ENCODE measurements around the gene BCAT1. TPM values are rescaled to one million over a fixed set of nuclear protein-coding genes. Genes with fewer than 3 reads are reported as not detected.

Gene BCAT1
- total and polyA plus RNA-seq, 2 of the 8 experiments (the other 6 are each of a cell fraction or from before 2014, with no cell fraction given): 19.7 to 263 TPM

DNA sequence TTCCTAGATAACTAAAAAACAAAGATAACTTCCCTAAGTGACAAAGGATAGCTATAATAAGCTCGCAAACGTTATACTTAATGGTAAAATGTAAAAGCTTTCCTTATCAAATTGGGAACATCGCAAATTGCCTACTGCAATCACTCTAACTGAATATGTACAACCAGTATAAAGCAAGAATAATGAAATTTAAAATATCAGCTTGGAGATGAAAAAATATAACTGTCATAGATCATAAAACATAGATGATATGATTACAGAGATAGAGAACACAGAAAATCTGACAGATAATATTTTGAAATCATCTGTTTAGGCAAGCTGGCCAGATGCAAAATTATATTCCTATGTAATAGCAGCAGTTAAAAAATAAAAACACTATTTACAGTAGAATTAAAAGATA is 64.0 kb downstream of the BCAT1 start:
- WGBS, 2 experiments (ENCODE audit: extremely low coverage in 1 of 2, insufficient coverage in 1 of 2, insufficient read length in 1 of 2, insufficient replicate concordance in 2 of 2, low coverage in 1 of 2, low lambda C conversion rate in 2 of 2, missing lambda C conversion rate in 1 of 2): 93% methylated on average over 3 of the region's 3 CpGs; no CpG with 5 or more reads in 1 of the 2 experiments

More for the DNA sequence above, 64.0 kb downstream of the BCAT1 start:
- FAIRE-seq: no peak
- TF ChIP-seq NRF1 (IDR thresholded peaks at IDR 0.05; ENCODE audit: low read depth, low read length) (no peak), TBP (IDR thresholded peaks at IDR 0.05; ENCODE audit: low read depth, low read length) (no peak), NANOG (IDR thresholded peaks at IDR 0.05; ENCODE audit: insufficient read depth, low read depth, low read length, poor library complexity, severe bottlenecking) (no peak), EZH2 (IDR thresholded peaks at IDR 0.05; ENCODE audit: low read depth, low read length, severe bottlenecking) (no peak), SRF (IDR thresholded peaks at IDR 0.05; ENCODE audit: low read depth, low read length) (no peak), TAF7 (optimal IDR thresholded peaks at IDR 0.05; ENCODE audit: borderline replicate concordance, low read depth, low read length) (no peak), SP1 (IDR thresholded peaks at IDR 0.05; ENCODE audit: low read depth, low read length) (no peak), PHF8 (conservative IDR thresholded peaks at IDR 0.05; ENCODE audit: low read depth, low read length) (no peak), POLR2AphosphoS5 (IDR thresholded peaks at IDR 0.05; ENCODE audit: low read depth, low read length) (no peak), KDM5A (IDR thresholded peaks at IDR 0.05; ENCODE audit: low read length) (no peak)
- TF ChIP-seq, protein P1, sequence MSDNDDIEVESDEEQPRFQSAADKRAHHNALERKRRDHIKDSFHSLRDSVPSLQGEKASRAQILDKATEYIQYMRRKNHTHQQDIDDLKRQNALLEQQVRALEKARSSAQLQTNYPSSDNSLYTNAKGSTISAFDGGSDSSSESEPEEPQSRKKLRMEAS (IDR thresholded peaks at IDR 0.05): no peak
- Histone ChIP-seq H3K14ac (ENCODE audit: insufficient read length) (no peak overlapping the region), H4K5ac (ENCODE audit: insufficient read length, low read depth, low read length) (no peak overlapping the region), H2BK12ac (ENCODE audit: low read depth, low read length) (no peak overlapping the region), H3K4me3 (ENCODE audit: extremely low read depth in 1 of 4, insufficient read depth in 2 of 4, low read depth in 3 of 4, low read length in 4 of 4) (no peak overlapping the region), H3K23me2 (ENCODE audit: low read depth, low read length) (no peaks in the 10 kb centered on the region), H3K4ac (replicated peaks; ENCODE audit: insufficient read length, low read depth, low read length) (no peak overlapping the region), H3K4me2 (ENCODE audit: insufficient read depth in 1 of 2, low read depth in 2 of 2, low read length in 2 of 2) (no peak overlapping the region), H3K4me1 (replicated peaks in 1 of 4; ENCODE audit: control insufficient read depth in 3 of 4, insufficient read depth in 4 of 4, low read length in 3 of 4) (no peaks in the 10 kb centered on the region; a peak in 1 of 7 replicates), H3K56ac (replicated peaks; ENCODE audit: insufficient read length, low read depth, low read length) (no peak overlapping the region), H3K79me2 (ENCODE audit: control insufficient read depth in 1 of 2, insufficient read depth in 2 of 2, low read length in 2 of 2) (peaks cover 0 to 31% of the 10 kb centered on the region in 2 experiments; a peak in 2 of 4 replicates), H3K18ac (ENCODE audit: extremely low read depth, low read length) (no peak overlapping the region), H3K27me3 (replicated peaks in 1 of 4; ENCODE audit: control insufficient read depth in 3 of 4, extremely low read depth in 1 of 4, insufficient read depth in 3 of 4, low read length in 3 of 4) (peaks cover 0 to 1% (median 0%) of the 10 kb centered on the region in 4 experiments; a peak in 1 of 7 replicates), H4K20me1 (replicated peaks in 1 of 2; ENCODE audit: control insufficient read depth in 1 of 2, insufficient read depth in 2 of 2, low read length in 2 of 2) (no peaks in the 10 kb centered on the region), H4K8ac (ENCODE audit: extremely low read depth, insufficient read depth, low read length) (no peak overlapping the region), H3K36me3 (ENCODE audit: control insufficient read depth in 2 of 4, insufficient read depth in 4 of 4, low read length in 3 of 4) (peaks cover 0 to 32% (median 12%) of the 10 kb centered on the region in 4 experiments; a peak in 6 of 8 replicates), H4K91ac (replicated peaks; ENCODE audit: insufficient read length, low read length) (no peak overlapping the region), H3K79me1 (ENCODE audit: low read depth, low read length) (no peaks in the 10 kb centered on the region), H2BK120ac (replicated peaks; ENCODE audit: low read depth, low read length) (no peak overlapping the region), H3K9me3 (ENCODE audit: insufficient read depth in 2 of 2, low read depth in 1 of 2, low read length in 1 of 2) (no peaks in the 10 kb centered on the region), H3K9ac (replicated peaks in 1 of 4; ENCODE audit: extremely low read depth in 1 of 4, low read depth in 3 of 4, low read length in 3 of 4) (no peak overlapping the region), H2BK5ac (ENCODE audit: low read depth, low read length) (no peak overlapping the region), H3K23ac (ENCODE audit: insufficient read length) (no peak overlapping the region), H3K27ac (ENCODE audit: low read depth, low read length) (no peak overlapping the region), H2AFZ (ENCODE audit: low read length) (no peak overlapping the region), H2BK20ac (ENCODE audit: low read length) (no peak overlapping the region), H2BK15ac (ENCODE audit: low read length) (no peak overlapping the region), H2AK5ac (ENCODE audit: low read depth, low read length) (no peak overlapping the region)
- ChIA-PET CTCF (ENCODE audit: partially characterized antibody) (no interaction called here), POLR2A (ENCODE audit: partially characterized antibody) (no interaction called here)
- DNase-seq (ENCODE audit: low read depth in 1 of 2, low spot score in 2 of 2): no peak

Measured in H1 (cell line).